Pericardium fibroblast (primary cell): ENCODE measurements around the gene SECISBP2. TPM values are rescaled to one million over a fixed set of nuclear protein-coding genes. Genes with fewer than 3 reads are reported as not detected.

Experiments used
- total RNA-seq: library from RNA; depleted of rRNA; stranded (reverse); fragments of >200 nt; gene quantifications from 2 replicates; pipeline ENCODE4 v1.2.3, GENCODE V29; 2015

The SECISBP2 gene
- 10.8 and 13.3 TPM in 2 replicates for total RNA-seq

GRCh38 chr9:89318123-89319014, at the start of gene SECISBP2:
Gene SECISBP2 (plus strand): TSS chr9:89318500. CDS start chr9:89318577, 77 bp downstream.

GRCh38 chr9:89310475-89311345, 7.6 kb upstream of the SECISBP2 start, which contains the start of gene CKS2:
Gene CKS2 (plus strand): TSS chr9:89311195. CDS start chr9:89311293, 98 bp downstream.

Other genes with a start within 250 kb of the SECISBP2 start
- gene SHC3, start 139.7 kb upstream of the SECISBP2 start, total RNA-seq, result 4.4 and 10.1 TPM in 2 replicates
- 62.0 and 71.1 TPM in 2 replicates for gene CKS2, start 7.3 kb upstream of the SECISBP2 start, total RNA-seq
- 0.23 and 1.5 TPM in 2 replicates for gene SEMA4D, start 179.6 kb downstream of the SECISBP2 start, total RNA-seq